HG03378 (cell line): ENCODE data around the gene ACSS1.

Experiments used
- ATAC-seq: cut with Tn5 transposase; IDR thresholded peaks from one replicate; pipeline ENCODE4 v1.9.1; 2021; ENCODE audit warnings: mild to moderate bottlenecking, moderate library complexity; ENCODE audit not compliant: unreplicated experiment

ACSS1 gene

DNA sequence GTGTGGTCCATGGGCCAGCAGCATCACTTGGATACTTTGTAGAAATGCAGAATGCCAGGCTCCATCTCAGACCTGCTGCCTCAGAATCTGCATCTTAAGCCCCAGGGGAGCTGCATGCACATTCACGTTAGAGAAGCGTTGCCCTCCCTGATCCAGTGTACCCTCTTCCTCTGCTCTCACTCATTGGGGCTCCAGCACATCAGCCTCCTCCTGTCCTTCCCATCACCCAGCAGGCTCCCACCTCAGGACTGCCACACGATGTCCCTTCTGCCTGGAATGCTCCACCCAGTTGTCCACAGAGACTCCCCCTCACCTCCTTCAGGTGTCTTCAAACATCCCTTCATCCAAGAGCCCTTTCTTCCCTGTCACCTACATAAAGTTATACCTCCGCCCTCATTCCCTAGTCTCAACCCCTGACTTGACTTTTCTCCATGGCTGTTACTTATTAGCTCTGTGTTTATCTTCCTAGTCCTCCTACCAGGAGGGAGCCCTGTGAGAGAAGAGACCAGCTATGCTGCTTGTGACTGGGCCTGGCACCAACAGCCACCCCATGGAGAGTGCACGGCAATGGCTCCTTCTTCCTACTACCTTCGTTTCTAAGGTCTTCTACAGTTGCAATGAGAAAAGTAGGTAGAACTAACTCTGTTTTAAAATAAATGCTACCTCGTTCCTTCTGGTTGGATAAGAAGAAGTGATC, 3.3 kb upstream of the ACSS1 start:
- no peak for ATAC-seq

DNA sequence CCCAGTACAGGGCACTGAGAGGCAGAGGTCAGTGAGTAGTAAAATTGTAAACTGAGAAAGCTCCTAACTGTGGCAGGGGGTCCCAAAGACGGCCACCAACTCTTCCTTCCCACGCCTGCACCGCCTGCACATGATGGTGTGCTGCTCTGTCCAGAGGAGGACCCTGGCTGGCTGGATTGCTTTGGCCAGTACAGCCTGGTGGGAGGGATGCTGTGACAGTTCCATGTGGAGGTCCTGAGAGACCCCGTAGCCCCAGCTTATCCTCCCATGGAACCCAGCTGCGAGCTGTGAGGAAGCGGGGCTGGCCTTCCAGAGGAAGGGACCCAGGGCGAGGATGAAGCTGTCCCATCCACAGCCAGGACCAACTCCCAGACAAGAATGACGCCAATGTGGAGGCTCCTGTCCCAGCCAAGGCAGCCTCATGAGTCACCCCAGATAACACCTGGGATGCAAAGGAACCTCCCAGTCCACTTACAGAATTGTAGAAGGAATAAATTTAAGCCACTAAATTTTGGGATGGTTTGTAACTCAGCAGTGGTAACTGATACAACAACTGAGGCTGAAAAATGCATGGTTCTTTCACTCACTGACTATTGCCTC, 2.0 kb upstream of the ACSS1 start:
- ATAC-seq = no peak

DNA sequence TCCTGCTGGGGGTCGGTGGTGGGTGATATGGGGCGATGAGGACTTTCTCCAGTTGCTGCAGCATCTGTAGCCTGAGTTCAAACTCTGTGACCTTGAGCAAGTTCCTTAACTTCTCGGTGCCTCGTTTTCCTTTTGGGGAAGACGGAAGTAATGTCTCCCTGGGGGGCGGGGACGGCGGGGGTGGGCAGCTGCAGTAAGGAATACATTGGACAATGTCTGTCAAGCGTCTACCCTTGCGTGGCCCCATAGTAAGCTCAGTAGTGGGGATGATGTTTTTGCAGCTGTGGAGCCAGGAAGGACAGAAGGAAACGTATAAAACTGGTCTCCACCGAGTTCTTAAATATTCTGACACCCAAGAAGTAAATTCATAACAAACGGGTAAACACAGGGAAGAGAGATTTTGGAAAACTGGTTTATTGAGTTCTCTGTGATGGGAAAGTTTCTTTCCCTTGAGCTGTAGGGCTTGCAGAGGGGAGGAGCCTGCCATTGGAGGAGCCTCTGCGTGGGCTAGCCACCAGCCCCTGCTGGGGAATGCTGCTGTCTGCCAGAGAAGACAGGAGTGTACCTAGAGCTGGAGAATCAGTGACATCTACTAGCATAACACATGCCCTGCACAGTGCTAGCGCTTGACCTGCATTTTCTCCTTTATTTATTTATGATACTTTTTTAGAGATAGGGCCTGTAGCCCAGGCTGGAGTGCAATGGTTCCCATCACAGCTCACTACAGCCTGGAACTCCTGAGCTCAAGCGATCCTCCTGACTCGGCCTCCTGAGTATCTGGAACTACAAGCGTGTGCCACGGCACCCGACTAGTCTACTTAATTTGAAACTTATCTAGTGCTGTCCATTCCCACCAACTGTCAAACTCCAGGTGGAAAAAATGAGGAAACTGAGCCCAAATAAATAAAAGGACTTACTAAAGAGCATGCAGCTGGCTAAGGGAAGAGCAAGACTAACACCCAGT, 1.2 kb upstream of the ACSS1 start:
- ATAC-seq = no peak

DNA sequence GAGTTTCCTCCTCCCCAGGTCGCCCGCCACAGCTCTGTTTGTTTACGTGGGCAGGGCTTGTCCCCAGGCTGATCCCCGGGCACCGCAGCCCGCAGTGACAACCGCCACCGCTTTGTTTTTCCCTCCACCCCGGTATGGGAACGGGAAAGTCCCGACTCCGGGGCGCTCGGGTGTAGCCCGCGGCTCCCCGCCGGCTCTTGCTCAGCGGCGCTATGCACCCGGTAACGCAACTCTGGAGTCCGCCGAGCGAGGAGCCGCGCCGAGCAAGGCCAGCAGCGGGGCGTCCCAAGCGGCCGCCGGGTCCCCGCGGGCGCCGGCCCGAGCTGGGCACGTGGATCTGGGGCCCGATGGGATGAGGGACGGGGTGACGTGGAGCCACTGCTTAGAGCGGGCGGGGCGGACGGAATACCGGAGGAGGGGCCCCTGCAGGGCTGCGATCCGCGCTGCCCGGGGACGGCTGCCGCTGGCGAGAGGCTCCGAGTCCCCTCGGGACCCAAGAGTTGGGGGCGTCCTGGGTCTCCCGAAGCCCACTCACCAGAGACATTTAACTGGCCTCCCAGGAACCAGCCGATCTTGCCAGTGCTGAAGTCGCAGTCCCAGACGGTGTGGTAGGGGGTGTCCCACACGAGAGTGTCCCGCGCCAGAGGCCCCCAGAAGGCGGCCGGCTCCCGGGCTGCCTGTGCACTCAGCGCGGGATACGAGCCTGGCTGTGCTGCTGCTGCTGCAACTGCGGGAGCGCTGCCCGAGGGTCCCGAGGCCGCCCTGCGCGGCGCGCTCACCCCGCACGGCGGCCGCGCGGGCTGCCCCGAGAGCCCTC, 497 bp downstream of the ACSS1 start:
- peak; percentile 19 for ATAC-seq

DNA sequence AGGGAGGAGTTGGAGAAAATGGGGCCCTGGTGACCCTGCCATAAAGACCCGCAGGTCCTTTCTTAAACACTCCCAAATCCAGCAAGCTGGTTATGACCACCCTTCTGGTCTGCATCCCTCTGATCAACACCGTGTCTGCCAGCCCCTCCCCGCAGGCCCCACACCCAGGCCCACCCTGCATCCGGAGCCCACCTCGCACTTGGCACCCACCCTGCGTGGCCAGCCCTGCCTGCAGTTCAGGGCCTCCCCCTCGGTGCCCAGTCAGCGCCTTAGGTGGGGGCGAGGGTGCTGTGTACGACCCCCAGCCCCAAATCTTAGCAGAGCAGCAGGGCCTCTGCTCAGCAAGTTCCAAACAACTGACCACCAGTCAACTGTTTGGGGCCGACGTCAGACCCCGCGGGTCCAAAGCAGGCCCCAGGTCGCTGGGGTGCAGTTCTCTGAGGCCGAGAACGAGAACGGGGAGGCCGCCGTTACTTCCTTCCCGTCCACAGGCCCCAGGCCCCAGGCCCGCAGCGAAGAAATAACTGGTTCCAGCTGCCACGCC, 1.2 kb downstream of the ACSS1 start:
- ATAC-seq = no peak

DNA sequence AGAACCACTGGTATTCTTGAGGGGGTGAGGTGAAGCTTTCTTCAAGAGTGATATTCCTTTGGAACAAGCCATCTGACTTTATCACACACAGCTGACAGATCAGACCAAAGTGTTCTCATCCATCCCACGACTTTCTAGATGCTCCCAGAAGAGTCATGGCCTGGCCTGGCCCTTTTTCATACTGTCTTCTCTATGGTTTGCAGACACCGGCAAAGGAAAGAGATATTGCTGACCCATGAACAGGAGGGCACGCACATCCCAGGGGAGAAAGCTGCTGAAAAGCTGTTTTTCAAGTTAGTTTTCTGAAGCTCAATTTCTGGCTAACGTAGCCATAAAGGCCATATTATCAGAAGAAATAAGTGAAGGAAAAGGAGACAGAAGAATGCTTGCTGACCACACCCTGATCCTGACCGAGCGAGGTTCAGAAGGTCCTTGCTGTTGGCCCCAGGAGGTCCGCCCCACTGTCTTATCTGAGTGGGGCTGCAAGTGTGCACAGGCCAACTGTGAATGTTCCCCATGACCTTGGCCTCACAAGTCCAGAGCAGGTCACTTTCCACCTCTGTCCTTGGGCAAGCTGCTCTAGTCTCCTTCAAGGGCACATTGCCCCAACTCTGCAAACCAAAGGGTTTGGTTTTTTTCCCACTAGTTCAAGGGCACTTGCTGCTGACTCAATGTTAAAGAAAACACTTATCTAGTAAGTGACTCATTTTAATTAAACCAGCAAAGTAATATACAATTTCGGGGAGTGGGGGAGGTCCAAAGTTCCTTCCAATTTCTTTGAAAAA, 2.0 kb downstream of the ACSS1 start:
- no peak for ATAC-seq

DNA sequence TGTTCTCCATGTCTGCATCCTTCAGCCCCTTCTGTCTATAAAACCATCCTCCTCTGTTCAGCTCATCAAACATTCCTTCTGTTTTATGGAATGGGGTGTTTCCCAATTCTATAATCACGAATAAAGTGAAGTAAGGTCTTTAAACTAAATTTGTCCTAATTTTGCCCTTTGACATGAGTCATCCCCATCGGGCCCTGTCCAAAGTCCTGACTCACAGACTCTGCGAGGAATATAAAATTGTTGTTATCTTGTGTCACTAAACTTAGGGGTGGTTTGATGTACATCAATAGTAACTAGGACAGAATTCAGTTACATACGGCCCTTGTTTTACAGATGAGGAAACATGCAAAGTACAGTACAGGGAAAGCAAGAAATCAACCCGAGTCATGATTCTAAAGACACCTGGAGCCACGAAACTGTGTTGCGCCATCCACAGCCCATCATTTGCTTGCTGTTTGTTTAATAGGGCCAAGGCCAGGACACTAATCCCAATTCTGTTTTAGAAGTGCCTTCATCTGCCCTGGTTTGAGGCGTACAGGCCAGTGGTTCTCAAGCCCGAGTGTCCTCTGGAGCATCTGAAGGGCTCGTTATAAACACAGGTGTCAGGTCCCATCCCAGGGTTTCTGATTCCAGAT, 2.8 kb downstream of the ACSS1 start:
- no peak for ATAC-seq

DNA sequence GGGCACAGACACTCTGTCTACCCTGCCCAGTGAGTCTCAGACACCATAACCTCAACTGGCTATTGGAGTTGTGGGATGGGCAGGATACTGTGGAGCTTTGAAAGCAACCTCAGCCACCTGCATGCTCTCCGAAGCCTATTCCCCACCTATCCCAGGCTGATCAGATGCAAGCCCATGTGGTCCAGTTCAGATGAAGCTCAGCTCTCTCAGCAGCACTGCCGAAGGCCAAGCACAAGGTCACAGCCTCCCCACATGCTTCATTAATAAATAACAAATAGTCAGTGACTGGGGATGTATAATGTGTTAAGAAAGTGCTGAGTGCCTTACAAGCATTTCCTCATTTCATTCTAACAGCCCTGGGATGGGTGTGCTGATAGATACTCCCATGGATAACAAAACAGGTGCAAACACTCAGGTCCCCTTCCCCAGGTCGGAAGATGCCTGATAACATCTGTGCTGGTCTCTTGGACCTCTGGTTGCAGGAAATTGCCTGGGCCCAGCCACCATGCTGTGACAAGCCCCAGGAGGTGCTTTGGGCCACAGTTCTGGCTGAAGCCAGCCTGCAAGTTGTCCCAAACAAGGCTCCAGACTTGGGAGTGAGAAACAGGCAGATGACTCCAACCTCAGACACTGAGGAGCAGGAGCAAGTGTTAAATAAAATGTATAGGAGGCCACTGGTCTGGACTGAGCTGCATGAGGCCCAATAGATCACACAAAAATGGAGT, 3.7 kb downstream of the ACSS1 start:
- ATAC-seq = peak; percentile 33

DNA sequence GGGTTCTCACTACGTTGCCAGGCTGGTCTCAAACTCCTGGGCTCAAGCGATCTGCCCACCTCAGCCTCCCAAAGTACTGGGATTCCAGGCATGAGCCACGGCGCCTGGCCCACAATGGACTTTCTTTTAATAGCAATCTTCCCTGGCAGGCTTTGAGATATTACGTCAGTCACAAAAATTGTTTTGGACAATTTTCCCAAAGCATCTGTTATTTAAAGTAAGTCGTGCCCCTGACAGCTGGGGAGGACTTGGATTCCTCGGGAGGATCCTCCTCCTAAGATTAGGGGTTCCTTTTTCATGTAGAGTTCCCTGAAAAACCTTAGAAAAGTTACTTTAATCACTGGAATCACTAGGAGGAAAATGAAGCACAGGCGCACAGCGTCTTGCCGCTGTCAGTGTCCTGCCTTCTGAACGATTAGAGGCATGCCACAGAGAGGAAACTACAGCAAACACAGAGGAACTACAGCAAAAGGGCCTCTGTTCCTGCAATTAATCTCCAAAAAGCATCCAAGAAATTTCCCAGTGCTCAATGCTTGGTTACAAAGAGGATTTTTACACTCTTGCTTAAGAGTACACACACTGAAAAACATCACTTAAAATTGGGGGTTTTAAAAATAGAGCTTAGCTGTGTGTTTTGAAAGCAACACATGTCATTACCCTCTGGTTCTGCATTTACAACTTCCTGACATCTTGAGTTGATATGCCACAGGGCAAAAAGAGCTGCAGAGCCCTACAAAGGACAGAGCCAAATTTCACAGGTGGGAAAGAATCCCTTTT, 4.5 kb downstream of the ACSS1 start:
- no peak for ATAC-seq

DNA sequence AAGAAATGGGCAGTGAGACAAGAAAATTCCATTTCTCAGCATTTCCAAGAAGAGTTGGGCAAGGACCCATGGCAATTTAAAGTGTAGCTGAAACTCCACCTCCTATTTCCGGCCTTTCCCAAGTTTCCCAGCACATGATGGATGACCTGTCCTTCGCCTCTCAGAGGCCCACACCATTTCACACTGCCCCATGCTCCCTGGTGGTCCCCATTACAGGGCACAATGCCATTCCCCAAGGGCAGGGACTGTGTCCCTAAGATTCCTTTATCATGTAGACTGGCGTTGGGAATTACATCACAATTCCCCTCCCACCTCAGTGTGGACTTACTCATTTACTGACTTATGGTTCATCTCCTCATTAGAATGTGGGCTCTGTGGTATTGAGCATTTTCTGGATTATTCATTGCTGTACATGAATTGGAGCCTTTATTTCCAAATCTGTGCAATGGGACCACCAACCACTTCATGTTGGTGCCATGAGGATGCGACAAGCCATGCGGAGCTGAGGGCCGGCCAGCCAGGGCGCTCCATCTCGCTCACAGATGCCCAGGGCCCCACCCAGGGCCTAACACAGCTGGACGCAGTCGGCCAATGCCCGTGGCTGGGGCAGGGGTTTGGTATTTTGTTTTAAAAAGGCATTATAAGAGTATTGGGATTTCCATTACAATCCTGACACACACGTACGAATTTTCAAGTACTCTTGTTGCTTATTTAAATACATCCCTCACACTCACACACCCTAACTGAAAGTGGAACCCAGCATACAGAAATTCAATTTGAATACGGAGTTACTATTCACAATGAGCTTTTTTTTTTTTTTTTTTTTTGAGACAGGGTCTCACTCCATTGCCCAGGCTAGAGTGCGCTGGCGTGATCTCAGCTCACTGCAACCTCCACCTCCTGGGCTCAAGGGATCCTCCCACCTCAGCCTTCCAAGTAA, 5.4 kb downstream of the ACSS1 start:
- ATAC-seq = no peak

DNA sequence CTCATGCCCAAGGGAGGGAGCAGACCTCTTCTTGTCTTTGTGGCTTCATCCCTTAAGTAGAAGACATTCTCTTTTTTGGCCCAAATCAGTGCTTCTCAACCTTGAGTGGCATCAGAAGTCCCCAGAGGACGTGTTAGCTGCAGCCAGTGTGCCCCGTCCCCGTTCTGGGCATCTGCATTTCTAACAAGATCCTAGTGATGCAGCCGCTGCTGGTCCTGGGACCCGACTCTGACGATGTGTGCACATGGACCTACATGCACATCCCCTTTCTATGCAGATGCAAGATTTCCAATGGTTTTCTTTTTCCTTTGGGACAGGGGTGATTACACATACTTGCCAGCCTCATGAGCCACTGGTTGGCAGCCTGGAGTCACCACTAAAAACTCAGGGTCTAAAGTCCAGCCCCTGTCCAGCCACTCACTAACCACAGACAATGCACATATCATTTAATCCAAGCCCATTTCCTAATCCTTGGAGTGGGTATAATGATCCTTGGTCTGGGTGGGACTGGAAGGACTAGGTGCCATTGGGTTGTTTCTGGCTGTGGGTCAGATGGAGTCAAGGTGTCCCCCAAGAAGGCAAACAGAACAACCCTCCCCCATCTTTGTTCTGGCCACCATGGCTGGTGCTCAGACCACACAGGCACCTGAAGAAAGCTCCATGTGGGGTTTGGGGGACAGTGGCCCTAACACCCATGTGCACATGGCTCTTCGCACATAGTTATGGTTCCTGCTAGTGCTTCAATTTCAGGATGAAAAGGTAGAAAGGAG, 6.4 kb downstream of the ACSS1 start:
- ATAC-seq = no peak

DNA sequence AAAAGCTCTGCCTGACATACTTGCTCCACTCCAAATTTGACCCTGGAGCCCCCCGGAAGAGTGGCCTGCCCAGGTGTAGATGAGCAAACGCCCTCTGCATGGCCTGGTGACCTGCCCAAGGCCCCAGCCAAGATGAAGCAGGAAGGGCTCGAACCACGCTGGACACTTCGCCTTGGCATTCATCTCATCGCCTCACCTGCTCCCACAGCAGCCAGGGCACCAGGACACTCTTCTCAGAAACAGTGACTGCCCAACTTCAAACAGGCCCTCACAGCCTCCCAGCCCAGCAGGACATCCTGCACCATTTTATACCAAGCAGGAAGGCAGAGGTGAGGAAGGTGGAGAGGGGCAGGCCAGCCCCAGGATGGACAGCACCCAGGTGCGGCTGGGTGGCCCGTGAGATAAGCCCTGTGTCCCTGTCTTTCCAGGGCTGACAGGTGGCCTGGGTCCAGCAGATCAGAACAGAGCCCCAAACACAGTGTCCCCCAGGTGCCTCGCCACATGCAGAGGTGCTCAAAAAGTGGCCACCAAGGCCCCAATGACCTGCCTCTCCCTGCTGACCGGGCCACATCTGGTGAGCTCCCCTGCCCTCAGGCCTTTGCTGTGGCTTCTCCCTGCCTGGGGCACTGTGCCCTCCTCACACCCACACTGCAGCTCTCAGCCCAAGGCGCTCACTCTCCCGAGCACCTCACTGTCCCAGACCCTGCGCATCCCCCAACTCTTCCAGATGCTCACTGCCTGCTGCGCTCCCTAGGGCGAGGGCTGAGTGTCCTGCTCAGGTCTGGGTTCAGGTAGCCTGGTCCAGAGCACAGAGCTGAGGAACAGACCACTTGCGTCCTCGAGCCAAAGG, 7.2 kb downstream of the ACSS1 start:
- no peak for ATAC-seq

DNA sequence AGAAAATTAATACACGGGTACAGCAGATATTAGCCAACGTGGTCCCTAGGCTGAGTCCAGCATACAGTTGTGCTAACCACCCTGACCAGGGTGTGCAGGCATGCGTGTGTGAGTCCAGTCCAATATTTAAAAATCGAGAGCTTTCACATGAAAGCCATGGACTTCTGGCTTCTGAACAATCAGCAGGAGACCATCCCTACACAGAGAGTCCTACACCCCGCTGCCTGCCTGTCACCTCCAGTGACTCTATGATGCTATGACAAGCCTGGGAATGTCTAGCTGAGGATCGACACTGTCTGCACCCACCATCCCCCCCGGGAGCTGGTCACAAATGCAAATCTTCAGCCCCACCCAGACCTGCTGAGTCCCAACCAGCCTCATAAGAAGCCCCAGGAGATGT, 7.9 kb downstream of the ACSS1 start:
- ATAC-seq = no peak

DNA sequence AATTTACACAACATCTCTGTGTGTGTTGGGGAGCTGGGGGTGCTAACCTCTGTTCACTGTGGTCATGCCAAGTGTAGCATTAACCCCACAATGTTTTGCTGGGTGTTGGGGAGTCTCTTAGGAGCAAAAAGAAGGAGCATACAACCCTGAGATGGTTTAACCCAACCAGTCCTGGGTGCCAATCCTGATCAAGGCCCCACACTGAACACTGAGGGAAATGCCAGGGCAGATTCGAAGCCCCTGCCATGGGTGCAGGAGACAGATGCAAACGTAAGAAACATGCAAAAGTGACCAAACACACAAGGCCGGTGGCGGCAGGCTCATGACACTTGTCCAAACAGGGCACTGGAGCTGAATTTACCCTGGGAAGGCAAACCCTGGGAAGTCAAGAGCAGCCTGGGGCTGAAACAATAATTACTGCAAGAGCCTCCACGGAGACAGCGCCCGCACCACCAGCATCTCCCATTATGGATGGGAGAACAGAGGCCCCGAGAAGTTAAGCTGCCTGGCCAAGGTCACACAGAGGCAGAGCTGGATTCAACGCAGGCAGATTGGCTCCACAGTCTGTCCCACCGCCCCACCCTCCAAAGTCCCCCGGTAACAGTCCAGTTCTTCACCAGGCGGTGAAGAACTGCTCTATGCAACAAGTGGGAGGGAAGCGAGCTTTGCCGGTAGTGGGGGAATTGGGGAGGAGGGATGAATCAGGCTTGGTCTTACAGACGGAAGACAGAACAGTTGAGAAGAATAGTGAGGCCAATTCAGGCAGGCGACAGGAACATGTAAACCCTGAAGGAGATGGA, 8.5 kb downstream of the ACSS1 start:
- ATAC-seq = no peak
